Measurements from ENCODE around the gene ABCC6. TPM values are rescaled to one million over a fixed set of nuclear protein-coding genes. Genes with fewer than 3 reads are reported as not detected.
"Not testable (repeated sequence)": the region's sequence is repeated elsewhere in the genome, so short reads cannot be mapped to it uniquely, and the experiment has no call there.

ABCC6 gene
- total RNA-seq, 1 experiment from 2014 or later: 44.6 TPM

GRCh38 chr16:16182918-16183317 is 40.4 kb downstream of the ABCC6 start:
- H3K36me3 Mint-ChIP-seq (ENCODE audit: insufficient read depth, unreplicated experiment): peaks cover 27% of the 10 kb centered on the region
- no peaks in the 10 kb centered on the region for H3K27me3 Mint-ChIP-seq (ENCODE audit: insufficient read depth, unreplicated experiment)
- intact Hi-C loops (cut with micrococcal nuclease; ENCODE audit: unreplicated experiment): no loop called here
- no peak overlapping the region for H3K4me3 Mint-ChIP-seq (ENCODE audit: unreplicated experiment)
- DNase-seq: no peak
- peaks cover 13% of the 10 kb centered on the region for H3K9me3 Mint-ChIP-seq (ENCODE audit: unreplicated experiment)
- H3K27me3 ChIP-seq (replicated peaks; ENCODE audit: control insufficient read depth, insufficient read depth, low read length): no peaks in the 10 kb centered on the region
- H3K4me3 ChIP-seq (ENCODE audit: low read depth, low read length): no peak overlapping the region
- H3K36me3 ChIP-seq (ENCODE audit: control insufficient read depth, insufficient read depth, low read length): peaks cover 6% of the 10 kb centered on the region
- no peaks in the 10 kb centered on the region for H3K4me1 Mint-ChIP-seq (ENCODE audit: low read depth, unreplicated experiment)
- no peak for TF ChIP-seq CTCF (IDR thresholded peaks at IDR 0.05; ENCODE audit: insufficient read depth in 1 of 2, low read depth in 1 of 2, low read length in 1 of 2, severe bottlenecking in 1 of 2, unreplicated experiment in 1 of 2)
- ChIA-PET CTCF (no interaction called here), POLR2A (no interaction called here)
- H3K9me3 ChIP-seq: no peaks in the 10 kb centered on the region
- H3K4me1 ChIP-seq: no peaks in the 10 kb centered on the region
- no peak overlapping the region for H3K27ac Mint-ChIP-seq (ENCODE audit: unreplicated experiment)
- no TSS peak for BruUV-seq (replicated peaks)

- POLR2A ChIA-PET: interaction anchor here (0.5 kb wide), 1 partner anchor 756 kb away, joined by 3 read pairs; no protein-coding TSS in a partner anchor
- CTCF ChIA-PET: not testable (repeated sequence)
Observed at GRCh38 chr16:16181748-16182147, 41.5 kb downstream of the ABCC6 start.

GRCh38 chr16:16178455-16179162 is 44.7 kb downstream of the ABCC6 start:
- Mint-ChIP-seq H3K4me1 (ENCODE audit: low read depth, unreplicated experiment) (no peaks in the 10 kb centered on the region), H3K27ac (ENCODE audit: unreplicated experiment) (no peak overlapping the region), H3K27me3 (ENCODE audit: insufficient read depth, unreplicated experiment) (no peaks in the 10 kb centered on the region), H3K9me3 (ENCODE audit: unreplicated experiment) (peaks cover 19% of the 10 kb centered on the region), H3K4me3 (ENCODE audit: unreplicated experiment) (no peak overlapping the region), H3K36me3 (ENCODE audit: insufficient read depth, unreplicated experiment) (peaks cover 33% of the 10 kb centered on the region)
- H3K9me3 ChIP-seq: no peaks in the 10 kb centered on the region
- TF ChIP-seq CTCF (IDR thresholded peaks at IDR 0.05; ENCODE audit: insufficient read depth in 1 of 2, low read depth in 1 of 2, low read length in 1 of 2, severe bottlenecking in 1 of 2, unreplicated experiment in 1 of 2): no peak
- no peak overlapping the region for H3K4me3 ChIP-seq (ENCODE audit: low read depth, low read length)
- no peak for DNase-seq
- CTCF ChIA-PET: no interaction called here
- POLR2A ChIA-PET: no interaction called here
- peaks cover 8% of the 10 kb centered on the region for H3K36me3 ChIP-seq (ENCODE audit: control insufficient read depth, insufficient read depth, low read length)
- no peaks in the 10 kb centered on the region for H3K27me3 ChIP-seq (replicated peaks; ENCODE audit: control insufficient read depth, insufficient read depth, low read length)
- intact Hi-C loops (cut with micrococcal nuclease; ENCODE audit: unreplicated experiment): no loop called here
- no peaks in the 10 kb centered on the region for H3K4me1 ChIP-seq
- no TSS peak for BruUV-seq (replicated peaks)

More at GRCh38 chr16:16181748-16182147, 41.5 kb downstream of the ABCC6 start:
- H3K27me3 ChIP-seq (replicated peaks; ENCODE audit: control insufficient read depth, insufficient read depth, low read length); intact Hi-C loops (cut with micrococcal nuclease; ENCODE audit: unreplicated experiment); H3K4me3 ChIP-seq (ENCODE audit: low read depth, low read length); H3K4me3 Mint-ChIP-seq (ENCODE audit: unreplicated experiment); DNase-seq; H3K27me3 Mint-ChIP-seq (ENCODE audit: insufficient read depth, unreplicated experiment); H3K4me1 Mint-ChIP-seq (ENCODE audit: low read depth, unreplicated experiment); H3K27ac Mint-ChIP-seq (ENCODE audit: unreplicated experiment); BruUV-seq (replicated peaks); H3K9me3 ChIP-seq; H3K36me3 ChIP-seq (ENCODE audit: control insufficient read depth, insufficient read depth, low read length); H3K4me1 ChIP-seq: not testable (repeated sequence)
- Mint-ChIP-seq H3K36me3 (ENCODE audit: insufficient read depth, unreplicated experiment) (peaks cover 19% of the 10 kb centered on the region), H3K9me3 (ENCODE audit: unreplicated experiment) (peaks cover 19% of the 10 kb centered on the region)

Data from Caco-2 (cell line).